ENCODE data around the gene C1QL4. TPM values are rescaled to one million over a fixed set of nuclear protein-coding genes. Genes with fewer than 3 reads are reported as not detected.
A peak's percentile ranks its signal among the peaks of the same experiment; 100 is the strongest.
"Not testable (repeated sequence)": the region's sequence is repeated elsewhere in the genome, so short reads cannot be mapped to it uniquely, and the experiment has no call there.

C1QL4 gene
- total RNA-seq, 1 donor from 2014 or later = not detected

DNA sequence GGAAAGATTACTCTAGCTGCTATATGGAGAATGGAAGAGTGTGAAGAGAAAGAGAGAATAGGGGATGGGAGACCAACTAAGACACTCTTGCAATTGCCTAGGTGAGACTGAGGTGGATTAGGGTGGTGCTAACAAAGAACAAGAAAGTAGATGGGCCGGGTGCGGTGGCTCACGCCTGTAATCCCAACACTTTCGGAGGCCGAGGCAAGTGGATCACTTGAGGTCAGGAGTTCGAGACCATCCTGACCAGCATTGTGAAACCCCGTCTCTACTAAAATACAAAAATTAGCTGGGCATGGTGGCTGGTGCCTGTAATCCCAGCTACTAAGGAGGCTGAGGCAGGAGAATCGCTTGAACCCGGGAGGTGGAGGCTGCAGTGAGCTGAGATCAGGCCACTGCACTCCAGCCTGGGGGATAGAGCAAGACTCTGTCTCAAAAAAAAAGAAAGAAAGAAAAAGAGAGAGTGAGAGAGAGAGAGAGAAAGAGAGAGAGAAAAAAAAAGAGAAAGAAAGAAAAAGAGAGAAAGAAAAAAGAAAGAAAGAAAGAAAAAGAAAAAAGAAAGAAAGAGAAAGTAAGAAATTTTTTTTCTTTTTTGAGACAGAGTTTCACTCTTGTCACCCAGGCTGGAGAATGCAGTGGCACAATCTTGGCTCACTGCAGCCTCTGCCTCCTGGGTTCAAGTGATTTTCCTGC lies 16.4 kb downstream of the C1QL4 start:
- ATAC-seq; DNase-seq; intact Hi-C loops (cut with micrococcal nuclease): not testable (repeated sequence)

DNA sequence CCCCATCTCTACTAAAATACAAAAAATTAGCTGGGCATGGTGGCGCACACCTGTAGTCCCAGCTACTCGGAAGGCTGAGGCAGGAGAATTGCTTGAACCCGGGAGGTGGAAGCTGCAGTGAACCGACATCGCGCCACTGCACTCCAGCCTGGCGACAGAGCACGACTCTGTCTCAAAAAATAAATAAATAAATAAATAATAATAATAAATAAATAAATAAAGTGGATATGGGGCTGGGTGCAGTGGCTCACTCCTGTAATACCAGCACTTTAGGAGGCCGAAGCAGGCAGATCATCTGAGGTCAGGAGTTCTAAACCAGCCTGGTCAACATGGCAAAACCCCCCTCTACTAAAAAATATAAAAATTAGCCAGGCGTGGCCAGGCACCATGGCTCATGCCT lies 19.9 kb downstream of the C1QL4 start:
- DNase-seq; intact Hi-C loops (cut with micrococcal nuclease); ATAC-seq: not testable (repeated sequence)

DNA sequence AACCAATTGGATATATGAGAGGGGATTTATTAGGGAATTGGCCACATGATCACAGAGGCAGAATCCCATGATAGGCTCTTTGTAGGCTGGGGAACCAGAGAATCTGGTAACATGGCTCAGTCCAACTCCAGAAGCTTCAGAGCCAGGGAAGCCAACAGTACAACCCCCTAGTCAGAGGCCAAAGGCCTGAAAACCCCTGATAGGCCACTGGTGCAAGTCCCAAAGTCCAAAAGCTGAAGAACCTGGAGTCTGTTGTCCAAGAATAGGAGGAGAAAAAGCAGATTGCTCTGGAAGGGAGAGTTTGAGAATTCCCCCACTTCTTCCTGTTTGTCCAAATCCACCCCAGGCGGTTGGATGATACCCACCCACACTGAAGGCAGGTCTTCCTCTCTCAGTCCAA lies 22.2 kb downstream of the C1QL4 start:
- DNase-seq = no peak
- ATAC-seq = no peak
- intact Hi-C loops (cut with micrococcal nuclease) = no loop called here

GRCh38 chr12:49310451-49311000 lies 26.5 kb downstream of the C1QL4 start:
- DNase-seq; intact Hi-C loops (cut with micrococcal nuclease); ATAC-seq: not testable (repeated sequence)

DNA sequence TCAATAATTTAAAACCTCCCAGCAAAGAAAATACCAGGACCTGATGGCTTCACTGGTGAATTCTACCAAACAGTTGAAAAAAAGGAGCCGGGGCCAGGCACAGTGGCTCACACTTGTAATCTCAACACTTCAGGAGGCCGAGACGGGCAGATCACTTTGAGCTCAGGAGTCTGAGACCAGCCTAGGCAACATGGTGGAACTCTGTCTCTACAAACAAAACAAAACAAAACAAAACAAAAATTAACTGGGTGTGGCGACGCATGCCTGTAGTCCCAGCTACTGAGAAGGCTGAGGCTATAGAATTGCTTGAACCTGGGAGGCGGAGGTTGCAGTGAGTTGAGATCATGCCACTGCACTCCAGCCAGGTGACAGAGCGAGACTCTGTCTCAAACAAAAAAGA lies 27.6 kb downstream of the C1QL4 start:
- DNase-seq (no peak), ATAC-seq (no peak)
- intact Hi-C loops (cut with micrococcal nuclease) = no loop called here

DNA sequence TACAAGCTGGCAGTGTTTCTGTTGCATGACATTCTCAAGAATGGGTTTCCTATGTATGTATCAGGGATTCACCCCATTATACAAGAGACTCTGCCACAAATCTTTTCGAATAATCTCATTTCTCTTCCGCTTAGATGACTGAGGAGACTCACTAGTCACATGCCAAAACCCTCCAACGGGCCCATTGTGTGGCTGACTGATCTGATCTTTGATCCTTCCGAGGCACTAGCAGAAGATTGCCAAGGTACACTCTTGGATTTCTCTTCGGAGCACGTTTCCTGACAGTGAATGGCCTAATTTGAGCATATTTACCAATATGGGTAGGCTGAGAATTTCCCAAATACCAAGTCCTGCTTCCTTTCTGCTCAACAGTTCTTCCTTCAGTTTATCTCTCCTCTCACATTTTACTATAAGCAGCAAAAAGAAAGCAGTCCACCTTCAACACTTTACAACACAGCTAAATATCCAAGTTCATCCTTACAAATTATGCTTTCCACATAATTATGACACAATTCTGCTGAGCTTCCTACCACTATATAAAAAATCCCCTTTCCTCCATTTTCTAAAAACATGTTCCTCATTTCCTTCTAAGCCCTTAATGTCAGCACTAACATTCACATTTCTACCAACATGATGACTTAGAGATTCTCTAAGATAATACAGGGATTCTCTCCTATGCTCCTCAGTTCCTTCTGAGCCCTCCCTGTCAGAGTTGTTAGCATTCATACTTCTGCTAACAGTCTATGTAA lies 31.1 kb downstream of the C1QL4 start:
- DNase-seq (no peak), ATAC-seq (no peak)
- intact Hi-C loops (cut with micrococcal nuclease) = no loop called here

DNA sequence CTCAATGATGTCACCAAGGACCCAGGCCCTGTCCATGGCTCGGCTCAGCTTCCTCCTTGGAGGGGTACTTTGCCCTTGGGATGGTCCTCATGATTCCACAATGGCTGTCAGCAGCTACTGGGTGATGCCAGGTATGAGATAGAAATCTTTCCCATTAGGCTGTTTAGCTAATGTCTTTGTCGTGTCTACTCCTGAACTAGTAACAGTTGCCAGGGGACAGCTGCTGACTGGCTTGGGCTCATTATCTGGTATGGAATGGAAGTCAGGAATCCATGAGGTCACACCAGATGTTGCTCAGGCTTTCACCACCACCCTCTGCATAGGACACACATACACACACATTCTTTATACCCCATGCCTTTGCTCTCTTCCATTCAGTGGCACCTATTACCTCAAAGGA lies 32.8 kb downstream of the C1QL4 start:
- intact Hi-C loops (cut with micrococcal nuclease) = no loop called here
- DNase-seq (no peak), ATAC-seq (no peak)

GRCh38 chr12:49301760-49302159 lies 35.2 kb downstream of the C1QL4 start:
- DNase-seq = no peak
- ATAC-seq = no peak
- intact Hi-C loops (cut with micrococcal nuclease) = no loop called here

DNA sequence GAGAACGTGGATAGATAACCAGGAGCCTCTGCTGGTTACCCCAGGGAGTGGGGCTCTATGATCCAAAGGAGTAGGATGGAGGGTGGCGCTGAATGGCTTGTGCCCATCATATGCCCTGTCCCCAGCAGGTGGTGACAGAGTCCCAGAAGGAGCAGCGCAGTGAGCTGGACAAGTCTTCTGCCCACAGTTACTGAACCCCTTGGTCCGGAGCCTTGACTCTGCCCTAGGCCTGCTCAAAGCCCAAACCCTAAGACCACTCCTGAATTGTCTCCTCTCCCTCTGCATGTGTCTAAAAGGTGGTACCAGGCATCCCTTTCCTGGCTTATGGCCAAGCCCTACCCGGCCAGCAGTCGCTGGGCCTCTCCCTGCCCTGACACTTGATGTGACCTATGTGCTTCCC lies 38.8 kb downstream of the C1QL4 start:
- intact Hi-C loops (cut with micrococcal nuclease) = no loop called here
- DNase-seq (no peak), ATAC-seq (peak; percentile 17)

- no peak for DNase-seq
- intact Hi-C loops (cut with micrococcal nuclease) = no loop called here
- ATAC-seq = no peak
Measured at GRCh38 chr12:49297695-49298060, 39.3 kb downstream of the C1QL4 start.

- DNase-seq = no peak
- intact Hi-C loops (cut with micrococcal nuclease) = no loop called here
- peak; percentile 44 for ATAC-seq
Measured at GRCh38 chr12:49296836-49297694, 39.9 kb downstream of the C1QL4 start.

GRCh38 chr12:49296034-49296835 lies 40.8 kb downstream of the C1QL4 start:
- ATAC-seq = peak; percentile 44
- peak; percentile 53 for DNase-seq
- intact Hi-C loops (cut with micrococcal nuclease) = no loop called here

- intact Hi-C loops (cut with micrococcal nuclease) = no loop called here
- DNase-seq = peak; percentile 44
- peak; percentile 32 for ATAC-seq
Measured at GRCh38 chr12:49295082-49295936, 41.7 kb downstream of the C1QL4 start, which contains the start of gene PRPH. PRPH (plus strand) TSS chr12:49295147; CDS start chr12:49295201, 54 bp downstream.

GRCh38 chr12:49294804-49295081 lies 42.2 kb downstream of the C1QL4 start:
- intact Hi-C loops (cut with micrococcal nuclease) = no loop called here
- ATAC-seq (no peak), DNase-seq (no peak)

- intact Hi-C loops (cut with micrococcal nuclease) = no loop called here
- ATAC-seq (no peak), DNase-seq (no peak)
Measured at GRCh38 chr12:49294086-49294803, 42.7 kb downstream of the C1QL4 start.

DNA sequence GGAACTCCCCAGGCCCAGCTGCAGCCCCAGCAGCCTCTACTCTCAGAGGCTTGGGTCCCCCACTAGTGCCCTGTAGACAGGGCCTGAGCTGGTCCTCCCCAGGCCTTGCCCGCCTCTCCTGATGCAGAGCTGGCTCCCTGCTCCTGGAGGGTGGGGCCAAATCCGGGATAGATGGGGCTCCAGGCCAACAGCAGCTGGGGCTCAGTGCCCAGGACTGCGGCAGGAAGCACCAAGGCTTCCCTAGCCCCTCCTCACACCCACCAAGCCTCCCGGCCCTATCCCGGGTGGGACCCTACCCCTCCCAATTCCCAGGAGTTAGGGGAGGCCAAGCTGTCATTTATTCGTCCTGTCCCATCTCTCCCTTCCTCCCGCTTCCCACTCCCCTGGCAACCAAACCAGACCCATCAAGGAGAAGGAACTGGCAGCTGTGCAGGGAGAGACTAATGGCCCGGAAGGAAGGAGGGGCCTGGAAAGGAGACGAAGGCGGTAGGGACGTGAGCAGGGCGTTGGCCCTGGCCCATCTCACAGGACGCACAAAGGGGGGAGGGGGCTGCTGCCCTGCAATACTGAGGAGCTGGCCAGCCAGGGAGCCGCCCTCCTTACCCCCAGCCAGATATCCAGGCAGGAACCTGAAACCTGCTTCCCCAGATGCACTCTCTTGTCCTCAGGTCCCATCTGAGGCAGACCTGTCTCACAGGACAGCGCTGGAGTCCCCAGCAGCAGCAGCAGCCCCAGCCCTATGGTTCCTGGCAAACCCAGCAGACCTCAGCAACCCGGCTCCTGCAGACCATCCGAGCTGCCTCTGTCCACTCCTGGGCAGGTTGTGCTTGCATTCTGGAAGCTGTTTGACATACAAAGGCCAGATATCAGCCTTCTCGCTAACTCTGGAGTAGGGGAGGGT lies 43.7 kb downstream of the C1QL4 start:
- DNase-seq (peak; percentile 63), ATAC-seq (peak; percentile 69)
- intact Hi-C loops (cut with micrococcal nuclease) = no loop called here

DNA sequence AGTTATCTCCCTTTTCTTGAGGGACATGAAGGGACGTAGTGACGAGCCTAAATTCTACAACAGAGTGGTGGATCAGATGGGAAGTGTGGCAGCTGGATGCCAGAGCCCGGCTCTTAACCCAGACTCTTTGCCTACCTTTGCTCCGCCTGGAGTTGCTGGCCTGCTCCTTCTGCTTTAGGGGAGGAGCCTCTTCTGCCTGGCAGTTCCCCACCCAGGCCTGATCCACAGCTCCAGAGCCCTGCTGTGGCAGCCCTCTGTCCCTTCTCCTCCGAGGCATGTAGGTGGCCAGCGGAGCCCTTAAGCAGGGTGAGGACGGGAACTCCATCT lies 44.3 kb downstream of the C1QL4 start:
- ATAC-seq = peak; percentile 6

More for the DNA sequence above, 44.3 kb downstream of the C1QL4 start:
- intact Hi-C loops (cut with micrococcal nuclease) = no loop called here
- DNase-seq = no peak

All from left ventricle myocardium superior (tissue), 1 donor.